Fibroblast of the conjunctiva (primary cell): ENCODE results near the gene FBLIM1.
A peak's percentile ranks its signal among the peaks of the same experiment; 100 is the strongest.
"Not testable (repeated sequence)": the region's sequence is repeated elsewhere in the genome, so short reads cannot be mapped to it uniquely, and the experiment has no call there.

Source experiments
- DNase-seq: peaks from one replicate; pipeline ENCODE4 v3.0.0-alpha.2; 2010; ENCODE audit warnings: low read depth

FBLIM1 gene

DNA sequence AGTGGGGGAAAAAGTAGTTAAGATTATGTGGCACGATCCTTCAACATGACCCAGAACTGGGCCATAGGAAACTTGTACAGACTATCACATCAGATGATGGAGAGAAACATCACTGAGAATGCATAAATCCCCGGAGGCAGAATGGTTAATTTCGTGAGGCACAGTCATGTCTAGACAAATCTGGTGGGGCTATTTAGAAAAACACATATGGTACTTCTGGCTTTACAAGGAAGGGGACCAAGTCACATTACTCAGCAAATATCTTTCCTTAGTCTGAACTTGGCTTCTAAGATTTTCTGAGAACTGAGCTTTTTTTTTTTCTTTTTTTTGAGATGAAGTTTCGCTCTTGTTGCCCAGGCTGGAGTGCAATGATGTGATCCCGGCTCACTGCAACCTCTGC lies 58.1 kb downstream of the FBLIM1 start:
- DNase-seq = no peak

DNA sequence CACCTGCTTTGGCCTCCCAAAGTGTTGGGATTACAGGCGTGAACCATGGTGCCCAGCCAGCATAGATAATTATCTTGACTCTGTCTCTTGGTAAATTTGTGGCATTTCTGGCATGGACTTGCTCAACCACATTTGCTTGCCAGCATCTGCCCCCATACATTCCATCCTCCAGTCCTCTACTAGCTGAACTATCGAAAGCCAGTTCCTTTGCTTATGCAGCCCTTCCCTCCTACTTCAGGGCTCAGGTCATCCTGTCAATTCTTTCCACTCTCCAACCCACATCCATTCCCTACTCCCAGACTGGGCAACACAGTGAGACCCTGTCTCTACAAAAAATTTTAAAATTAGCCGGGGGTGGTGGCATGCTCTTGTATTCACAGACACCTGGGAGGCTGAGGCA lies 61.9 kb downstream of the FBLIM1 start:
- no peak for DNase-seq

GRCh38 chr1:15825800-15826199 lies 67.2 kb downstream of the FBLIM1 start:
- no peak for DNase-seq

- no peak for DNase-seq
Measured at GRCh38 chr1:15826810-15827507, 68.4 kb downstream of the FBLIM1 start.

DNA sequence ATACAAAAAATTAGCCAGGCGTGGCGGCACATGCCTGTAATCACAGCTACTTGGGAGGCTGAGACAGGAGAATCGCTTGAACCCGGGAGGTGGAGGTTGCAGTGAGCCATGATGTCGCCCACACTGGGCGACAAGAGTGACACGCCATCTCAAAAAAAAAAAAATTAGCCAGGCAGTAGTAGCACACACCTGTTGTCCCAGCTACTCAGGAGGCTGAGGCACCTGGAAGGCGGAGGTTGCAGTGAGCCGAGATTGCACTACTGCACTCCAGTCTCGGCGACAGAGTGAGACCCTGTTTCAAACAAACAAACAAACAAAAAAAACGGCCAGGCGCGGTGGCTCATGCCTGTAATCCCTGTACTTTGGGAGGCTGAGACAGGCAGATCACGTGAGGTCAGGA lies 69.0 kb downstream of the FBLIM1 start:
- DNase-seq = not testable (repeated sequence)

GRCh38 chr1:15828931-15829330 lies 70.3 kb downstream of the FBLIM1 start:
- DNase-seq = not testable (repeated sequence)

DNA sequence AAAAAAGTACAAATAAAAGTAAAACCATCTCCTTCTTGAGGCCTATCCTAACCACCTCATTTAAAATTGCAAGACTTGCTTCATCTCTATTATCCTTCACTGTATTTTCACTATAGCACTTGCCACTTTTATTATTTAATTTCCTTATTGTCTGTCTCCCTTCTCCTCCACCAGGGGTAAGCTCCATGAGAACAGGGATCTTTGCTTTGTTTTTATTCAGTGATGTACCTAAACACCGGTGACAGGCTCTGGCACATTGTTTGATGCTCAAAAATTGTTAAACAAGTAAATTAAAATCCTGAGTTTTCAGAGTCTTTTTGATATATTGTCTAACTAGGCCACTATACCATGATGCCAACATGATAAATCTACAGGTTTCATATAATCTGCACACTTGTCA lies 71.7 kb downstream of the FBLIM1 start:
- DNase-seq = no peak

DNA sequence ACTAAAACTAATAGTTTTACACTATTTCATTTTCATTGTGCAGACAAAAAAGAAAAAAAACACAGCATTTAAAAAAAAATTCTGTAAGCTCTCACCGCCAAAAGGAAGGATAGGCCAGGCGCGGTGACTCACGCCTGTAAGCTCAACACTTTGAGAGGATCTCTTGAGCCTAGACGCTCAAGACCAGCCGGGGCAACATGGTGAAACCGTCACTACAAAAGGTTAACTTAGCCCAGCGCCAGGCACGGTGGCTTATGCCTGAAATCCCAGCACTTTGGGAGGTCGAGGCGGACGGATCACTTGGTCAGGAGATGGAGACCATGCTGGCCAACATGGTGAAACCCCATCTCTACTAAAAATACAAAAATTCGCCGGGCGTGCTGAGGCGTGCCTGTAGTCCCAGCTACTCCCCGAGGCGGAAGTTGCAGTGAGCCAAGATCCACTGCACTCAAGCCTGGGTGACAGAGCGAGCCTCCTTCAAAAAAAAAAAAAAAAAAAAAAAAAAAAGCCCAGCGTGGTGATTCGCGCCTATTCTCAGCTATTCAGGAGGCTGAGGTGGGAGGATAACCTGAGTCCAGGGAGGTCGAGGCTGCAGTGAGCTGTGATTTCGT lies 74.6 kb downstream of the FBLIM1 start:
- no peak for DNase-seq

- no peak for DNase-seq
Measured at GRCh38 chr1:15833842-15834405, 75.3 kb downstream of the FBLIM1 start.

GRCh38 chr1:15834406-15835204 lies 76.0 kb downstream of the FBLIM1 start:
- peak; percentile 88 for DNase-seq

DNA sequence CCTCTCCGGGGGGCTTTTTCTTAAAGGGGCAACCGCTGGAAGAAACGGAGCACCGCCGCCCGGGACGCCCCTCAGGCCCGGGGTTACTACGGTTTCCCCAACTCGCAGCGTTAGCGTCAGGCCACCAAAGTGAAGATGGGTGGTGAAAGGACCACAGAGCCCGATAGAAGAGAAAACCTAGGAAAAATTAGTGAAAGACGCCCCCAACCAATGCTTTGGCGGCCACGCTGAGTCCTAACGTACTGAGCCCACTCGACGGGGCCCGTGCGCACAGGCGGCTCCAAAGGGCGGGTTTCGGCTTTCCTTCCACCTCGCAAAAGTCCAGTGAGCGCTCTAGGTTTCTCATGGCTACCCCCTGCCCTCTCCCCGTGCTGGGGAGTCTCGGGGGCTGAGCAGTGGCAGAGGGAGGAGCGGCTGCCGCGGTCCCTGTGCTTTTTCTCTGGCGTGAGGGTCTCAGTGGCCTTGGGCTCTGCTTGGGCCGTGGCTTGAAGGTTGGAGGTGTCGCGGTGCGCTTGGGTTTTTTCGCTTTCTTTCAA lies 76.7 kb downstream of the FBLIM1 start:
- no peak for DNase-seq

GRCh38 chr1:15835741-15836510 lies 77.3 kb downstream of the FBLIM1 start:
- DNase-seq = peak; percentile 99
